Stimulated activated naive B cell treated with anti-CD40 and anti-IgM and Interleukin-4, amounts not matched to agents 10 μg/mL and 1 μg/mL and 100 μg/mL, for 72 hours (primary cell): Measurements from ENCODE around the gene NRG2.

Source experiments
- ATAC-seq, 2 donors: fragments of 150-1000 bp; cut with Tn5 transposase; replicated peaks; 2 replicates each; pipeline ENCODE4 v1.10.0; 2021; ENCODE audit warnings: moderate library complexity in 1 of 2
- DNase-seq: peaks from one replicate; pipeline ENCODE4 v3.0.0; 2021
- H3K27ac Mint-ChIP-seq: one replicate; pipeline ENCODE4 v1.8.0; 2022; ENCODE audit warnings: mild to moderate bottlenecking, mixed read lengths
- H3K27me3 Mint-ChIP-seq, 2 donors: one replicate each; pipeline ENCODE4 v1.8.0; 2022; ENCODE audit warnings: mixed read lengths in 2 of 2
- H3K36me3 Mint-ChIP-seq, 2 donors: one replicate each; pipeline ENCODE4 v1.8.0; 2022; ENCODE audit warnings: mixed read lengths in 2 of 2, mild to moderate bottlenecking in 1 of 2
- H3K4me1 Mint-ChIP-seq, 2 donors: one replicate each; pipeline ENCODE4 v1.8.0; 2022; ENCODE audit warnings: mixed read lengths in 2 of 2, mild to moderate bottlenecking in 1 of 2
- H3K4me3 Mint-ChIP-seq, 2 donors: one replicate each; pipeline ENCODE4 v1.8.0; 2022; ENCODE audit warnings: mild to moderate bottlenecking in 2 of 2, mixed read lengths in 2 of 2, moderate library complexity in 1 of 2
- H3K9me3 Mint-ChIP-seq, 2 donors: one replicate each; pipeline ENCODE4 v1.8.0; 2022; ENCODE audit warnings: mixed read lengths in 2 of 2, mild to moderate bottlenecking in 1 of 2

Gene NRG2

GRCh38 chr5:140033037-140033760 is 9.9 kb downstream of the NRG2 start:
- no peak for ATAC-seq
- Mint-ChIP-seq H3K36me3 (no peaks in the 10 kb centered on the region), H3K4me3 (no peak overlapping the region), H3K4me1 (peaks cover under 1% of the 10 kb centered on the region in 2 donors), H3K9me3 (no peaks in the 10 kb centered on the region), H3K27me3 (peaks cover 37 to 64% of the 10 kb centered on the region in 2 donors), H3K27ac (no peak overlapping the region)
- no peak for DNase-seq

GRCh38 chr5:140032296-140032695 is 10.8 kb downstream of the NRG2 start:
- H3K27ac Mint-ChIP-seq, result no peak overlapping the region

GRCh38 chr5:140027807-140028206 is 15.3 kb downstream of the NRG2 start:
- ATAC-seq, result no peak
- no peaks in the 10 kb centered on the region for H3K36me3 Mint-ChIP-seq
- H3K9me3 Mint-ChIP-seq, result no peaks in the 10 kb centered on the region
- H3K4me1 Mint-ChIP-seq, result no peaks in the 10 kb centered on the region
- DNase-seq, result no peak
- H3K27ac Mint-ChIP-seq, result no peak overlapping the region
- peaks cover 24 to 52% of the 10 kb centered on the region in 2 donors for H3K27me3 Mint-ChIP-seq
- H3K4me3 Mint-ChIP-seq, result no peak overlapping the region

More at GRCh38 chr5:140032296-140032695, 10.8 kb downstream of the NRG2 start:
- Mint-ChIP-seq H3K9me3 (no peaks in the 10 kb centered on the region), H3K4me1 (no peaks in the 10 kb centered on the region), H3K4me3 (no peak overlapping the region), H3K36me3 (no peaks in the 10 kb centered on the region), H3K27me3 (peaks cover 34 to 64% of the 10 kb centered on the region in 2 donors)
- no peak for ATAC-seq
- no peak for DNase-seq

- Mint-ChIP-seq H3K4me1 (no peaks in the 10 kb centered on the region), H3K27ac (no peak overlapping the region), H3K4me3 (no peak overlapping the region), H3K9me3 (no peaks in the 10 kb centered on the region), H3K27me3 (peaks cover 18 to 36% of the 10 kb centered on the region in 2 donors), H3K36me3 (no peaks in the 10 kb centered on the region)
- ATAC-seq (no peak), DNase-seq (no peak)
These were observed 17.4 kb downstream of the NRG2 start for GRCh38 chr5:140025736-140026135.

- H3K9me3 Mint-ChIP-seq, result no peaks in the 10 kb centered on the region
- H3K4me3 Mint-ChIP-seq, result no peak overlapping the region
- H3K4me1 Mint-ChIP-seq, result no peaks in the 10 kb centered on the region
- ATAC-seq, result no peak
- H3K27me3 Mint-ChIP-seq, result peaks cover 18 to 29% of the 10 kb centered on the region in 2 donors
- no peaks in the 10 kb centered on the region for H3K36me3 Mint-ChIP-seq
- DNase-seq, result no peak
- H3K27ac Mint-ChIP-seq, result no peak overlapping the region
These were observed 18.2 kb downstream of the NRG2 start for GRCh38 chr5:140024928-140025327.

- H3K9me3 Mint-ChIP-seq, result no peaks in the 10 kb centered on the region
- no peaks in the 10 kb centered on the region for H3K36me3 Mint-ChIP-seq
- H3K4me3 Mint-ChIP-seq, result no peak overlapping the region
- H3K4me1 Mint-ChIP-seq, result no peaks in the 10 kb centered on the region
- peaks cover 18 to 27% of the 10 kb centered on the region in 2 donors for H3K27me3 Mint-ChIP-seq
- DNase-seq, result no peak
- no peak overlapping the region for H3K27ac Mint-ChIP-seq
- ATAC-seq, result no peak
These were observed 19.4 kb downstream of the NRG2 start for GRCh38 chr5:140023611-140024191.

GRCh38 chr5:140020601-140021177 is 22.4 kb downstream of the NRG2 start:
- Mint-ChIP-seq H3K27ac (no peak overlapping the region), H3K27me3 (peaks cover 10 to 12% of the 10 kb centered on the region in 2 donors), H3K4me1 (no peaks in the 10 kb centered on the region), H3K36me3 (no peaks in the 10 kb centered on the region), H3K4me3 (no peak overlapping the region), H3K9me3 (no peaks in the 10 kb centered on the region)
- DNase-seq (no peak), ATAC-seq (no peak)

- no peaks in the 10 kb centered on the region for H3K36me3 Mint-ChIP-seq
These were observed 24.0 kb downstream of the NRG2 start for GRCh38 chr5:140018920-140019644.

GRCh38 chr5:140018517-140018916 is 24.6 kb downstream of the NRG2 start:
- Mint-ChIP-seq H3K4me3 (no peak overlapping the region), H3K9me3 (no peaks in the 10 kb centered on the region), H3K36me3 (no peaks in the 10 kb centered on the region), H3K27ac (no peak overlapping the region), H3K4me1 (no peaks in the 10 kb centered on the region), H3K27me3 (no peaks in the 10 kb centered on the region)
- DNase-seq (no peak), ATAC-seq (no peak)

More at GRCh38 chr5:140018920-140019644, 24.0 kb downstream of the NRG2 start:
- ATAC-seq (no peak), DNase-seq (no peak)
- no peak overlapping the region for H3K4me3 Mint-ChIP-seq
- H3K27ac Mint-ChIP-seq, result no peak overlapping the region
- H3K9me3 Mint-ChIP-seq, result no peaks in the 10 kb centered on the region
- no peaks in the 10 kb centered on the region for H3K27me3 Mint-ChIP-seq
- H3K4me1 Mint-ChIP-seq, result no peaks in the 10 kb centered on the region

GRCh38 chr5:140018096-140018481 is 25.0 kb downstream of the NRG2 start:
- no peak overlapping the region for H3K27ac Mint-ChIP-seq
- no peaks in the 10 kb centered on the region for H3K4me1 Mint-ChIP-seq
- H3K36me3 Mint-ChIP-seq, result no peaks in the 10 kb centered on the region
- no peaks in the 10 kb centered on the region for H3K27me3 Mint-ChIP-seq
- ATAC-seq, result no peak
- no peaks in the 10 kb centered on the region for H3K9me3 Mint-ChIP-seq
- no peak for DNase-seq
- H3K4me3 Mint-ChIP-seq, result no peak overlapping the region

- ATAC-seq (no peak), DNase-seq (no peak)
- H3K9me3 Mint-ChIP-seq, result no peaks in the 10 kb centered on the region
These were observed 25.6 kb downstream of the NRG2 start for GRCh38 chr5:140017397-140018095.

GRCh38 chr5:140015706-140016105 is 27.4 kb downstream of the NRG2 start:
- ATAC-seq, result no peak

More at GRCh38 chr5:140017397-140018095, 25.6 kb downstream of the NRG2 start:
- Mint-ChIP-seq H3K36me3 (no peaks in the 10 kb centered on the region), H3K4me3 (no peak overlapping the region), H3K4me1 (no peaks in the 10 kb centered on the region), H3K27ac (no peak overlapping the region), H3K27me3 (no peaks in the 10 kb centered on the region)

GRCh38 chr5:140014751-140015150 is 28.3 kb downstream of the NRG2 start:
- Mint-ChIP-seq H3K9me3 (no peaks in the 10 kb centered on the region), H3K27me3 (peaks cover 1 to 2% of the 10 kb centered on the region in 2 donors), H3K4me3 (no peak overlapping the region), H3K4me1 (no peaks in the 10 kb centered on the region), H3K27ac (no peak overlapping the region), H3K36me3 (no peaks in the 10 kb centered on the region)
- DNase-seq (no peak), ATAC-seq (no peak)

More at GRCh38 chr5:140015706-140016105, 27.4 kb downstream of the NRG2 start:
- H3K27ac Mint-ChIP-seq, result no peak overlapping the region
- no peaks in the 10 kb centered on the region for H3K36me3 Mint-ChIP-seq
- no peaks in the 10 kb centered on the region for H3K4me1 Mint-ChIP-seq
- H3K27me3 Mint-ChIP-seq, result no peaks in the 10 kb centered on the region
- no peaks in the 10 kb centered on the region for H3K9me3 Mint-ChIP-seq
- no peak for DNase-seq
- H3K4me3 Mint-ChIP-seq, result no peak overlapping the region

GRCh38 chr5:140013536-140013935 is 29.6 kb downstream of the NRG2 start:
- Mint-ChIP-seq H3K36me3 (no peaks in the 10 kb centered on the region), H3K4me3 (no peak overlapping the region), H3K9me3 (peaks cover 0 to 3% of the 10 kb centered on the region in 2 donors), H3K27ac (no peak overlapping the region), H3K27me3 (peaks cover 5% of the 10 kb centered on the region in 2 donors), H3K4me1 (no peaks in the 10 kb centered on the region)
- DNase-seq, result no peak
- ATAC-seq, result no peak
